GM23338 (cell line): Measurements from ENCODE around the gene MCMBP. TPM values are rescaled to one million over a fixed set of nuclear protein-coding genes. Genes with fewer than 3 reads are reported as not detected.

Source experiments
- ATAC-seq: fragments of 200-7000 bp; cut with Tn5 transposase; 3 replicates; pipeline ENCODE4 v1.9.1; 2020
- DNase-seq: peaks from one replicate; pipeline ENCODE4 v3.0.0-alpha.2; 2015; ENCODE audit warnings: low spot score
- H2AFZ ChIP-seq: fragments of 200-600 bp; sonication (generic); 2 replicates; pipeline ENCODE4 v1.8.0; 2016; ENCODE audit warnings: antibody characterized with exemption, mild to moderate bottlenecking, moderate library complexity
- H3F3A ChIP-seq: fragments of 200-600 bp; sonication (generic); replicated peaks from 2 replicates; pipeline ENCODE4 v1.8.0; 2017; ENCODE audit warnings: antibody characterized with exemption, mixed run types, low read depth
- H3K27ac ChIP-seq: fragments of 200-600 bp; sonication (generic); 2 replicates; pipeline ENCODE4 v1.6.1; 2016; ENCODE audit warnings: low read depth
- H3K27me3 ChIP-seq: fragments of 200-600 bp; sonication (generic); 2 replicates; pipeline ENCODE4 v1.8.0; 2016; ENCODE audit warnings: mild to moderate bottlenecking, mixed run types, moderate library complexity; ENCODE audit not compliant: insufficient read depth
- H3K36me3 ChIP-seq: fragments of 200-600 bp; sonication (generic); 2 replicates; pipeline ENCODE4 v1.8.0; 2016; ENCODE audit warnings: mild to moderate bottlenecking; ENCODE audit not compliant: insufficient read depth
- H3K4me1 ChIP-seq: fragments of 200-600 bp; sonication (generic); 2 replicates; pipeline ENCODE4 v1.8.0; 2016; ENCODE audit warnings: mild to moderate bottlenecking, moderate library complexity; ENCODE audit not compliant: insufficient read depth
- H3K4me2 ChIP-seq: fragments of 200-600 bp; sonication (generic); 2 replicates; pipeline ENCODE4 v1.7.1; 2017; ENCODE audit warnings: mixed run types
- H3K4me3 ChIP-seq: fragments of 200-600 bp; sonication (generic); 2 replicates; pipeline ENCODE4 v1.6.1; 2016; ENCODE audit warnings: mixed run types
- H3K79me2 ChIP-seq: fragments of 200-600 bp; sonication (generic); replicated peaks from 2 replicates; pipeline ENCODE4 v1.8.0; 2017; ENCODE audit warnings: mild to moderate bottlenecking; ENCODE audit not compliant: insufficient read depth
- H3K9me2 ChIP-seq: fragments of 200-600 bp; sonication (generic); 2 replicates; pipeline ENCODE4 v1.8.0; 2017; ENCODE audit not compliant: insufficient read depth
- H4K20me1 ChIP-seq: fragments of 200-600 bp; sonication (generic); replicated peaks from 2 replicates; pipeline ENCODE4 v1.8.0; 2017; ENCODE audit warnings: mild to moderate bottlenecking; ENCODE audit not compliant: insufficient read depth
- H3K27ac Mint-ChIP-seq: 2 replicates; pipeline ENCODE4 v1.8.0; 2020; ENCODE audit warnings: inconsistent platforms, mild to moderate bottlenecking, moderate library complexity, mixed read lengths
- H3K27me3 Mint-ChIP-seq: 3 replicates; pipeline ENCODE4 v1.8.0; 2022; ENCODE audit warnings: low read depth, mild to moderate bottlenecking, moderate library complexity, mixed read lengths, inconsistent platforms; ENCODE audit not compliant: insufficient read depth, poor library complexity
- H3K36me3 Mint-ChIP-seq: 3 replicates; pipeline ENCODE4 v1.8.0; 2021; ENCODE audit warnings: low read depth, mild to moderate bottlenecking, inconsistent platforms, moderate library complexity, mixed read lengths
- H3K4me1 Mint-ChIP-seq: 3 replicates; pipeline ENCODE4 v1.8.0; 2020; ENCODE audit warnings: mild to moderate bottlenecking, inconsistent platforms, mixed read lengths
- H3K4me3 Mint-ChIP-seq: 3 replicates; pipeline ENCODE4 v1.8.0; 2021; ENCODE audit warnings: moderate library complexity, mild to moderate bottlenecking, inconsistent platforms, mixed read lengths
- H3K9me3 Mint-ChIP-seq: 3 replicates; pipeline ENCODE4 v1.8.0; 2020; ENCODE audit warnings: moderate library complexity, mild to moderate bottlenecking, inconsistent platforms, mixed read lengths
- CTCF ChIP-seq, 2 experiments: fragments of 200-600 bp in 1 of 2; sonication (generic) in 1 of 2; conservative IDR thresholded peaks; 2 replicates each; pipeline versions ENCODE4 v1.5.1 to v1.6.1; 2016 to 2017; ENCODE audit warnings: antibody characterized with exemption in 2 of 2, low read depth in 2 of 2, mild to moderate bottlenecking in 2 of 2, moderate library complexity in 1 of 2
- ETS1 ChIP-seq: IDR thresholded peaks from 2 replicates; pipeline ENCODE4 v1.6.1; 2016; ENCODE audit warnings: antibody characterized with exemption
- JUNB ChIP-seq: IDR thresholded peaks from one replicate; pipeline ENCODE4 v1.6.1; 2016; ENCODE audit warnings: antibody characterized with exemption; ENCODE audit not compliant: unreplicated experiment
- NANOG ChIP-seq: IDR thresholded peaks from 2 replicates; pipeline ENCODE4 v1.6.1; 2016; ENCODE audit warnings: antibody characterized with exemption, borderline replicate concordance
- POLR2AphosphoS5 ChIP-seq: IDR thresholded peaks from 2 replicates; pipeline ENCODE4 v1.6.1; 2016; ENCODE audit warnings: antibody characterized with exemption, low read depth
- REST ChIP-seq: IDR thresholded peaks from one replicate; pipeline ENCODE4 v1.6.1; 2018; ENCODE audit warnings: antibody characterized with exemption; ENCODE audit not compliant: unreplicated experiment
- STAT1 ChIP-seq: IDR thresholded peaks from one replicate; pipeline ENCODE4 v1.6.1; 2016; ENCODE audit warnings: antibody characterized with exemption; ENCODE audit not compliant: unreplicated experiment
- polyA plus RNA-seq: library from polyadenylated mRNA; unstranded; fragments of >200 nt; fragmentation: Nextera tagmentation; extraction: Ambion mirVana; gene quantifications from 2 replicates; pipeline ENCODE4 v1.2.1, GENCODE V29; 2016
- total RNA-seq: library from RNA; depleted of rRNA; stranded (reverse); fragments of >200 nt; shearing (Covaris generic); gene quantifications from 2 replicates; pipeline ENCODE4 v1.2.3, GENCODE V29; 2014

Gene MCMBP
- total and polyA plus RNA-seq, 2 experiments from 2014 or later: 30.9 to 76.6 TPM

GRCh38 chr10:119863951-119864565, 8.6 kb downstream of the MCMBP start (continued):
- no peak for TF ChIP-seq CTCF (conservative IDR thresholded peaks at IDR 0.05; ENCODE audit: low read depth in 2 of 2)
- TF ChIP-seq POLR2AphosphoS5: no peak
- no peak for TF ChIP-seq JUNB
- TF ChIP-seq REST: no peak
- no peak for TF ChIP-seq STAT1

- Mint-ChIP-seq H3K4me3 (no peak overlapping the region), H3K27me3 (no peaks in the 10 kb centered on the region), H3K4me1 (peaks cover 20% of the 10 kb centered on the region), H3K36me3 (peaks cover 34% of the 10 kb centered on the region), H3K27ac (no peak overlapping the region), H3K9me3 (peaks cover 4% of the 10 kb centered on the region; the same call in 2 of the 3 replicates)
- Histone ChIP-seq H3K4me1 (peaks cover 15% of the 10 kb centered on the region; the same call in 1 of the 2 replicates), H3K9me2 (no peaks in the 10 kb centered on the region), H3F3A (no peaks in the 10 kb centered on the region), H3K4me3 (no peak overlapping the region), H3K4me2 (no peak overlapping the region), H3K79me2 (peaks cover 99% of the 10 kb centered on the region), H2AFZ (no peak overlapping the region), H4K20me1 (peaks cover 9% of the 10 kb centered on the region), H3K36me3 (0 out of 2 replicates have a peak, but pooled peaks cover 2% of the 10 kb centered on the region), H3K27ac (no peak overlapping the region), H3K27me3 (no peaks in the 10 kb centered on the region)
- TF ChIP-seq ETS1: no peak
- no peak for TF ChIP-seq REST
- TF ChIP-seq NANOG: no peak
- ATAC-seq (no peak), DNase-seq (no peak)
Observed at GRCh38 chr10:119862524-119862923, 10.1 kb downstream of the MCMBP start.
